C4-2B (cell line): Measurements from ENCODE around the gene NTRK1.
A peak's percentile ranks its signal among the peaks of the same experiment; 100 is the strongest.

Experiments
- ZFX ChIP-seq: fragments of 450-650 bp; IDR thresholded peaks from 2 replicates; pipeline ENCODE4 v1.6.1; 2017
- TF ChIP-seq, protein P1 (sequence below): fragments of 450-650 bp; conservative IDR thresholded peaks from 2 replicates; pipeline ENCODE4 v1.5.1; 2017; ENCODE audit warnings: mild to moderate bottlenecking

DNA sequence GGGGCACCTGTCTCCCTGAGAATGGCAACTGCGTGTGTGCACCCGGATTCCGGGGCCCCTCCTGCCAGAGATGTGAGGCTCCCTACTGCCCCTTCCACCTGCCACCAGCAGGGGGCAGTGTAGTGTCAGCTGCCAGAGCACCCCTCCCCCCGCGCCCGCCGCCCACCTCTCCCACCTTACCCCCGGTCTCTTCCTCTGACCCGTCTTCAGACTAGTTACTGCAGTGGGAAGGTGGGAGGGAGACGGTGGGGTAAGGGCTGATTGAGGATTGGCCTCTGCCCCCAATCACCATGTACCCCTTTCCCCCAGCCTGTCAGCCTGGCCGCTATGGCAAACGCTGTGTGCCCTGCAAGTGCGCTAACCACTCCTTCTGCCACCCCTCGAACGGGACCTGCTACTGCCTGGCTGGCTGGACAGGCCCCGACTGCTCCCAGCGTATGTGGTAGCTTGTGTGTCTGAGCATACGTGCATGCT lies 49.7 kb downstream of the NTRK1 start:
- TF ChIP-seq, protein P1, sequence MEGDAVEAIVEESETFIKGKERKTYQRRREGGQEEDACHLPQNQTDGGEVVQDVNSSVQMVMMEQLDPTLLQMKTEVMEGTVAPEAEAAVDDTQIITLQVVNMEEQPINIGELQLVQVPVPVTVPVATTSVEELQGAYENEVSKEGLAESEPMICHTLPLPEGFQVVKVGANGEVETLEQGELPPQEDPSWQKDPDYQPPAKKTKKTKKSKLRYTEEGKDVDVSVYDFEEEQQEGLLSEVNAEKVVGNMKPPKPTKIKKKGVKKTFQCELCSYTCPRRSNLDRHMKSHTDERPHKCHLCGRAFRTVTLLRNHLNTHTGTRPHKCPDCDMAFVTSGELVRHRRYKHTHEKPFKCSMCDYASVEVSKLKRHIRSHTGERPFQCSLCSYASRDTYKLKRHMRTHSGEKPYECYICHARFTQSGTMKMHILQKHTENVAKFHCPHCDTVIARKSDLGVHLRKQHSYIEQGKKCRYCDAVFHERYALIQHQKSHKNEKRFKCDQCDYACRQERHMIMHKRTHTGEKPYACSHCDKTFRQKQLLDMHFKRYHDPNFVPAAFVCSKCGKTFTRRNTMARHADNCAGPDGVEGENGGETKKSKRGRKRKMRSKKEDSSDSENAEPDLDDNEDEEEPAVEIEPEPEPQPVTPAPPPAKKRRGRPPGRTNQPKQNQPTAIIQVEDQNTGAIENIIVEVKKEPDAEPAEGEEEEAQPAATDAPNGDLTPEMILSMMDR: peak; percentile 98
- TF ChIP-seq ZFX: no peak
